ENCODE measurements around the gene TMPRSS3.

The TMPRSS3 gene

DNA sequence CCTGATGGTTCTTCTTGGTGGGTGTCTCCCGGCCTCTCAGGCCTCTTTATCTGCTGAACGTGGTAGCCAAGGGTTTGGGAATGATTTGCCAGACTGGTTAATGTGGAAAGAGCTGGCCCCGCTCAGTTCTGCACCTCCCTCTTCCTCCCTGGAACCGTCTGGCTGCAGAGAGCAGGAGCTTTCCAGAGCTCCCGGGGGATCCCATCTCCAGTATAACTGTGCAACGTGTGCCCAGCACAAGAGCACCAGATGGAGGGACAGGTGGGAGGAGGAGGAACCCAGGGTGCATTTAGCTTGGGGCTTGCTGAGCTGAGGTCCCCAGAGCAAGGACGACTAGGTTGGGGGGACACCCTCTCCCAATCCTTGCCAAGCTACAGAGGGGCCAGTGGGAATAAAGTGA is 34.6 kb downstream of the TMPRSS3 start:
- Mint-ChIP-seq H3K4me3 (no peak overlapping the region), H3K4me1 (peaks cover 5% of the 10 kb centered on the region), H3K27me3 (peaks cover 63% of the 10 kb centered on the region), H3K9me3 (peaks cover 13% of the 10 kb centered on the region), H3K27ac (no peak overlapping the region), H3K36me3 (no peaks in the 10 kb centered on the region)
- CTCF ChIA-PET = interaction anchor here (0.9 to 1.2 kb wide), 7 partner anchors 13 to 216 kb away, joined by 3 to 5 read pairs (median 3); no protein-coding TSS in a partner anchor
- DNase-seq = no peak

DNA sequence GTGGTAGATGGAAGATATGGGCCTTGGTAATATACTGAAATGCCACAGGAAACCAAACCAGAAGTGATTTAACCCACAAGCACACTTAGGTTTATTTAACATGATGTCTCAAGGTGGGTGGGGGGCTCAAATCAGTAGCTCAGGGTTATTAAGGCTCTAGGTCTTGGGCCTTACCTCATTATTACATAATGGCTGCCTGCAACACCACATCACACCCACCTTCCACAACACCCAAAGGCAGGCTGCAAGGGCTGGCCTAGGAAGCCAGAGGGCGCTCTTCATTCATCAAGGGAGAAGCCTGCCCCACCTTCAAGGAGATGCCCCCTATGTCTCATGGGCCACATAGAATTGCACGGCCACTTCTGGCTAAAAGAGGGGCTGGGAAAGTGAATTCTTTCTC is 35.5 kb downstream of the TMPRSS3 start:
- H3K9me3 Mint-ChIP-seq = peaks cover 16% of the 10 kb centered on the region
- no peak for DNase-seq
- no peak overlapping the region for H3K4me3 Mint-ChIP-seq
- no peaks in the 10 kb centered on the region for H3K36me3 Mint-ChIP-seq
- H3K27ac Mint-ChIP-seq = no peak overlapping the region
- CTCF ChIA-PET = interaction anchor here (0.9 to 1.1 kb wide), 4 partner anchors 14 to 63 kb away, joined by 3 read pairs; no protein-coding TSS in a partner anchor
- peaks cover 5% of the 10 kb centered on the region for H3K4me1 Mint-ChIP-seq
- peaks cover 60% of the 10 kb centered on the region for H3K27me3 Mint-ChIP-seq

DNA sequence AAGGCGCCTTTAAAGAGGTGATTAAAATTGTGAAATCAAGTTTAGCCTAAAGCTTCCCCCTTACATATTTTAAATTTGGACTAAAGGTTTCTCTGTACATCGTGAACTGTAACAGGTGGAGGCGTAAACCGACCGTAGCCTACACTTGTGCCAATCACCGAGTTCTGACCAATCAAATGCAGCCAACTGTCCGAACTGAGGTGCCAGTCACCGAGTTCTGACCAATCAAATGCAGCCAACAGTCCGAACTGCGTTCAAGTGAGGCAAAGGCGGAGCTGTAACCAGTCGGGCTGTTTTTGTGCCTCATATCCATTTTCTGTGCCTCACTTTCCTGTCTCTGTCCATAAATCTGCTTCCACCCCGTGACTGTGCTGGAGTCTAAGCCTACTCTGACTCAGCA is 36.9 kb downstream of the TMPRSS3 start:
- Mint-ChIP-seq H3K4me1 (peaks cover 5% of the 10 kb centered on the region), H3K4me3 (no peak overlapping the region), H3K9me3 (peaks cover 23% of the 10 kb centered on the region), H3K36me3 (no peaks in the 10 kb centered on the region), H3K27ac (no peak overlapping the region), H3K27me3 (peaks cover 54% of the 10 kb centered on the region)
- no peak for DNase-seq
- CTCF ChIA-PET = interaction anchor here (1.0 kb wide), 1 partner anchor 18 kb away, joined by 3 read pairs; no protein-coding TSS in a partner anchor

DNA sequence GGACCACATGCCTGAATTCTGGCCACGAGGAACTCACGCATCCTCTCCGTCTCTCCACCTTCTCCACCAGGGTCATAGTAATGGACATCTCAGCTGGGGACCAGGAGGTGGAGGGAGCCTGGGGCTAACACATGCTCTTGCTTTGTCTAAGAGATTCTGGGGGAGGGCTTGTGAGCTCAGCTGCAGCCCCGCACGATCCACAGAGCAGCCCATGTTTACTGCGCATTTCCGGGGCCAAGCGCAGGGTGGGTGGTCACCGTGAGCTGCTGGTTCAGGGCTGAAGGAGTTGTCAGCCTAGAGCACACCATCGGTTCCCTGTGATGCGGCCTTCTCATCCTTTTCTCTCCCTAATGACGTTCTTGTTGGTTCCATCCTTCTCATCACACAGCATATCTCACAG is 37.6 kb downstream of the TMPRSS3 start:
- Mint-ChIP-seq H3K4me1 (peaks cover 5% of the 10 kb centered on the region), H3K36me3 (no peaks in the 10 kb centered on the region), H3K27ac (no peak overlapping the region), H3K9me3 (peaks cover 27% of the 10 kb centered on the region), H3K27me3 (peaks cover 57% of the 10 kb centered on the region), H3K4me3 (no peak overlapping the region)
- DNase-seq = no peak
- CTCF ChIA-PET = interaction anchor here (1.1 kb wide), 1 partner anchor 20 kb away, joined by 3 read pairs; no protein-coding TSS in a partner anchor

DNA sequence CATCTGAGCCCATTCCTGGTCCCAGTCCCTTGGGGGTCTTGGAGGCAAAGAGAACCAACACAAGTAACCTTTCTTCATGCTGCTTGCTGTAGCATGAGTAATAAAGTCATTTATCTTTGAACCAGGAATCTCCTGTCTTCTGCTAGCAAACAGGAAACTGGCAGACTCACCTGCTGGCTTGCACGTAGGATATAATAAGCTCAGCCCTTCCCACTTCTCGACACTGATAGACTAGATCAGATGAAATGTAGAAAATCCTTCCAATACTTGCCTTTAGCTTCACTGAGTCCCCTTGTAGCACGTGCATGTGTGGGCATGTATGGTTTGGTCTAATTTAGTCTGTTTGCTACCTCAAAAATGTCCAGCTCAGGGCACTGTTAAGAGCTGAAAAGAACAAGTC is 38.5 kb downstream of the TMPRSS3 start:
- CTCF ChIA-PET = interaction anchor here (1.1 kb wide), 2 partner anchors 16 to 19 kb away, joined by 3 read pairs; no protein-coding TSS in a partner anchor
- peaks cover 27% of the 10 kb centered on the region for H3K9me3 Mint-ChIP-seq
- no peak overlapping the region for H3K4me3 Mint-ChIP-seq
- peaks cover 3% of the 10 kb centered on the region for H3K4me1 Mint-ChIP-seq
- no peaks in the 10 kb centered on the region for H3K36me3 Mint-ChIP-seq
- no peak overlapping the region for H3K27ac Mint-ChIP-seq
- no peak for DNase-seq
- H3K27me3 Mint-ChIP-seq = peaks cover 54% of the 10 kb centered on the region

DNA sequence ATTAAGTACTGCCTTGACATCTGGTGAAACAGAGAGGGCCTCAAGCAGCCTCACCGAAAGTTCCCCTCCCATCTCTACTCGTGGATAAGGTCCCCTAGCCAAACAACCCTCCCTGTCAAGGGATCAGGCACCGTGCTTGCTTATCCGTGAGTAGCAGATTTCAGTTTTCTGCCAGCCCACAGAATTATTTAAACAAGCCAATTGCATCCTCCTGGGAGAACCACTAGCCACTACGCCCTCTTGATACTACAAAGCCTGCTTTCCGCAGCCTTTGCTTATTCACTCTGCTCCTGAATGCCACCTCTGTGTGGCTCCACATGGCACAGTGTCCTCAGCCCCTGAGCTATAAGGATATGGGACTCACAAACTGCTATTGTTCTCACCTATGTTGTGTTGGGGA is 39.2 kb downstream of the TMPRSS3 start:
- Mint-ChIP-seq H3K27me3 (peaks cover 52% of the 10 kb centered on the region), H3K9me3 (peaks cover 27% of the 10 kb centered on the region), H3K4me1 (peaks cover 3% of the 10 kb centered on the region), H3K4me3 (no peak overlapping the region), H3K36me3 (no peaks in the 10 kb centered on the region), H3K27ac (no peak overlapping the region)
- DNase-seq = no peak
- CTCF ChIA-PET = interaction anchor here (1.1 kb wide), 1 partner anchor 17 kb away, joined by 3 read pairs; no protein-coding TSS in a partner anchor

DNA sequence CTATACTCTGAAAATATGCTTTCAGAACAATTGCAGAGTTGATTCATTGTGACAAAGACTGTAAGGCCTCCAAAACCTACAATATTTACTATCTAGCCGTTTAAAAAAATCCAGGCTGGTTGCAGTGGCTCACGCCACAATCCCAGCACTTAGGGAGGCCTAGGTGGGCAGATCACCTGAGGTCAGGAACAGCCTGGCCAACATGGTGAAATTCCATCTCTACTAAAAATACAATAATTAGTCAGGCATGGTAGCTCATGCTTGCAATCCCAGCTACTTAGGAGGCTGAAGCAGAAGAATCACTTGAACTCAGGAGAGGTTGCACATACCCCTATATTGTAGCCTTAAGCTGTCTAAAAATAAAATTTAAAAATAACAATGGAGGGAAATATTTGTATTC is 39.8 kb downstream of the TMPRSS3 start:
- peaks cover 3% of the 10 kb centered on the region for H3K4me1 Mint-ChIP-seq
- H3K27ac Mint-ChIP-seq = no peak overlapping the region
- no peaks in the 10 kb centered on the region for H3K36me3 Mint-ChIP-seq
- no peak for DNase-seq
- H3K4me3 Mint-ChIP-seq = no peak overlapping the region
- CTCF ChIA-PET = no interaction called here
- peaks cover 50% of the 10 kb centered on the region for H3K27me3 Mint-ChIP-seq
- H3K9me3 Mint-ChIP-seq = peaks cover 27% of the 10 kb centered on the region

DNA sequence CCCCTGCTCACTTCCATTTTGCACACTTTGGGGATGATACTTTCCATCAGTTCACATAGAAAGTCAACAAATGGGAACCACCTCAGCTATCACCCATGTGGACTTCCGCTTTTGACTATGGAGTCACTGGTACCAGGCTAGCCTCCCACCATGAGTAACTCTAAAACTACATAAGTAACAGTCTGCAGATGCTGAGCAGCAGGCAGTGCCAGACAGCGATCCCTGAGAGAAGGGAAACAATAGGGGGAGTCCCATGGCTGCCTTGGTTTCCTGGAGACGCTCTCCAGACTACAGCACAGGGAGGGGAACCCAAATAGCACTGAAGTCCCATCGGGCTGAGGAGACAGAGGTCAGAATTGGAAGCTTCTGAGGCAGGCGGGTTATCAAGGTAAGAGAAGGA is 42.2 kb downstream of the TMPRSS3 start:
- Mint-ChIP-seq H3K27ac (no peak overlapping the region), H3K4me3 (no peak overlapping the region)

DNA sequence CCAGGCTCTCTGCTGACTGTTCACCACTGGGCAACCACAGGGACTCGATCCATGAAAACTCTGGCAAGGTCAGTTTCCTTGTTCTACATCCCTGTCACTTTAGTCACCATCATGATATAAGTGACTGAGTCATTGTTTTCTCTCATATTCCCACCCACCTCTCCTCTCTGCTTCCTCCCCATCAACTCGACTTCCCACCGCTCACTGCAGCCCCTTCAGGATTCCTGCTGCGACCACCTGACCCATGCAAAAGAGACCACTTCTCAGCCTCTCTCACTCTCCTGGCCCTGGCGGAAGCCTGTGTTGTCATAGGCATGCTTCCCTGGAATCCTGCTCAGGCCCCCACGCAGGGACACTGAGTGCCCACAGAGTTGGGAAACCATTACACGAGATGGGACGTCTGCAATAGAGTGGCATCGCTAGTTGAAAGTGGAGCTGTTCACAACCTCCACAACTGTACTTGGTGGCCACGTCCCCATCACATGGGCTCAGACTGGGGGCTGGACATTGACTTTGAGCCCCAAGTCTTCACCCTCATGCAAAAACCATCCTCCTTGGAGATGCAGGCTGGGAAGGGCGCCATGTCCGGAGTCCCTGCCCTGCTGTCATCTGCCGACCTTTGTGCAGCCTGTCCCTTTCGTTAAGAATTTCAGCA is 43.3 kb downstream of the TMPRSS3 start:
- Mint-ChIP-seq H3K27ac (peak overlapping the region; percentile 68), H3K36me3 (no peaks in the 10 kb centered on the region), H3K4me1 (peaks cover 2% of the 10 kb centered on the region), H3K9me3 (peaks cover 25% of the 10 kb centered on the region), H3K4me3 (no peak overlapping the region), H3K27me3 (peaks cover 35% of the 10 kb centered on the region)
- CTCF ChIA-PET = no interaction called here
- no peak for DNase-seq

More for the DNA sequence above, 42.2 kb downstream of the TMPRSS3 start:
- Mint-ChIP-seq H3K36me3 (no peaks in the 10 kb centered on the region), H3K4me1 (peaks cover 3% of the 10 kb centered on the region), H3K9me3 (peaks cover 25% of the 10 kb centered on the region), H3K27me3 (peaks cover 42% of the 10 kb centered on the region)
- CTCF ChIA-PET = interaction anchor here (1.2 kb wide), 1 partner anchor 18 kb away, joined by 4 read pairs; no protein-coding TSS in a partner anchor
- no peak for DNase-seq

DNA sequence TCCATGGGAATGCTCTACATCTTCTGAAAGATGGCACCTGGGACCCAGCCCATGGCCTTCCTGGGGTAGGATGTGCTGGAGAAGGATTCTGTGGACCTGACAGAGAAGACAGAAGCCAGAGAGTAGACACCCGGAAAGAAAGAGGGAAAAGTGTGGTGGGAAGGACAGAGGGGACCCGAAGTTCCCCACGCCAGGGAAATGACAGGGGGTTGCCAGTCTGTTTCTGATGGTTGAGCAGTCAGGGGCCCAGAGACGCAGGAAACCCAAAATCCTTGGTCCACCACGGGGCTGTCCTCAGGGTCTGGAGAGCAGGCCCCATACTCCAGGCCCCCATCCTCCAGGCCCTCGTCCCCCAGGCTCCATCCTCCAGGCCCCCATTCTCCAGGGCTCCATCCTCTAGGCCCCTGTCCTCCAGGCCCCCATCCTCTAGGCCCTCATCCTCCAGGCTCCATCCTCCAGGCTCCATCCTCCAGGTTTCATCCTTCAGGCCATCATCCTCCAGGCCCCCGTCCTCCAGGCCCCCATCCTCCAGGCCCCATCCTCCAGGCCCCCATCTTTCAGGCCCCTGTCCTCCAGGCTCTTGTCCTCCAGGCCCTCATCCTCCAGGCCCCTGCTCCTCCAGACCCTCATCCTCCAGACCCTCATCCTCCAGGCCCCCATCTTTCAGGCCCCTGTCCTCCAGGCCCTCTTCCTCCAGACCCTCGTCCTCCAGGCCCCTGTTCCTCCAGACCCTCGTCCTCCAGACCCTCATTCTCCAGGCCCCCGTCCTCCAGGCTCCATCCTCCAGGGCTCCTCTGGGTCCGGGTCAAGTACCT is 44.0 kb downstream of the TMPRSS3 start:
- Mint-ChIP-seq H3K4me3 (no peak overlapping the region), H3K9me3 (peaks cover 19% of the 10 kb centered on the region), H3K36me3 (no peaks in the 10 kb centered on the region), H3K27me3 (peaks cover 35% of the 10 kb centered on the region), H3K4me1 (no peaks in the 10 kb centered on the region), H3K27ac (peak overlapping the region; percentile 68)
- CTCF ChIA-PET = no interaction called here
- peak; percentile 13 for DNase-seq

DNA sequence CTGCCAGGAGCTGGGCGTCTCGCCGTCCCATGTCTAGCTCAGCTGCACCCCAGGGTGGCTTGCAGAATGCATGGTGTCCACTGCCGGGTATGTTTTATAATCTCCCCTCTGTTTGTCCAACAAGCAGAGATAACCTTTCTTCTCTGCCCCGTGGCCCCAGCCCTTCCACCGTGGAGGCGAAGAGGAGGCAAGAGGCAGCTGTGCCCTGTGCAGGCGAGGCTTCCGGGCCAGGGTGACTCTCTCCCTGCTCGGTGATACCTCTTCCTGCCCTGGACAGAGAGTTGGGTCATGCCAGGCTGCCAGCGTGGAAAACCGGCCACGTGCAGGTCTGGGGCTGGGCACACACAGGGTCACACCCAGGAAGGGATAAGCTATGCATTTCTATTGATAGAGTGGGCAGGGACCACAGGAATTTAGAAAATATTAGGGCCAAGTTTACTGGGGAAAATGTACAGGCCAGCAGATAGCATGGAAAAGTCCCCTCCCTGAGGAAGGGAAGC is 44.9 kb downstream of the TMPRSS3 start, which contains the start of gene TFF2:
Gene TFF2, minus strand, starts transcription at position 68 of the 500 bp plus-strand sequence. Its CDS starts 37 bp downstream, at position 31.
- CTCF ChIA-PET = no interaction called here
- DNase-seq = no peak
- no peaks in the 10 kb centered on the region for H3K36me3 Mint-ChIP-seq
- no peak within 1 kb of the TSS for H3K27ac Mint-ChIP-seq
- peaks cover 35% of the 10 kb centered on the region for H3K27me3 Mint-ChIP-seq
- H3K9me3 Mint-ChIP-seq = peaks cover 14% of the 10 kb centered on the region
- H3K4me1 Mint-ChIP-seq = no peaks in the 10 kb centered on the region
- no peak within 1 kb of the TSS for H3K4me3 Mint-ChIP-seq

DNA sequence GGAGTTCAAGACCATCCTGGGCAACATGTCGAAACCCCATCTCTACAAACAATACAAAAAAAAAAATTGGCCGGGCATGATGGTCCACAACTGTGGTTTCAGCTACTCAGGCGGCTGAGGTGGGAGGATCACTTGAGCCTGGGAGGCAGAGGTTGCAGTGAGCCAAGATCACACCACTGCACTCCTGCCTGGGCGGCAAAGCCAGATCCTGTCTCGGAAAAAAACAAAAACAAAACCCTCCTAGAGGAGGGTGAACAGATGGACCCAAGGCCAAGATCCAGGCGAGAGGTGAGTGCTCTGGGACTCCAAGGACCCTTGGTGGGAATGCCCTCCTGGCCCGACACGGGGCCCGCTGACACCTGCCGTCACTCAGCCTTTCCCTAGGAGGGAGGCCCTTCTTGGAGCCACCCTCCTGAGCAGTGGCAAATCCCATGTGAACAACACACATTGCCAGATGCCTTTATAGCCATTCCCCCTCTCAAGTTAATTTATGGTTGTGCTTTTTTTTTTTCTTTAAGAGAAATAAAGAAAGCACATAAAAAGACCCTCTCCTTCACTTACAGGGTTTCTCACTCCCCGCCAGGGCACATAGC is 45.4 kb downstream of the TMPRSS3 start:
- peak; percentile 9 for DNase-seq
- no peaks in the 10 kb centered on the region for H3K4me1 Mint-ChIP-seq
- H3K27me3 Mint-ChIP-seq = peaks cover 32% of the 10 kb centered on the region
- no peak overlapping the region for H3K4me3 Mint-ChIP-seq
- H3K27ac Mint-ChIP-seq = no peak overlapping the region
- CTCF ChIA-PET = interaction anchor here (1.8 kb wide), 1 partner anchor 40 kb away, joined by 5 read pairs; no protein-coding TSS in a partner anchor
- peaks cover 11% of the 10 kb centered on the region for H3K9me3 Mint-ChIP-seq
- H3K36me3 Mint-ChIP-seq = no peaks in the 10 kb centered on the region

DNA sequence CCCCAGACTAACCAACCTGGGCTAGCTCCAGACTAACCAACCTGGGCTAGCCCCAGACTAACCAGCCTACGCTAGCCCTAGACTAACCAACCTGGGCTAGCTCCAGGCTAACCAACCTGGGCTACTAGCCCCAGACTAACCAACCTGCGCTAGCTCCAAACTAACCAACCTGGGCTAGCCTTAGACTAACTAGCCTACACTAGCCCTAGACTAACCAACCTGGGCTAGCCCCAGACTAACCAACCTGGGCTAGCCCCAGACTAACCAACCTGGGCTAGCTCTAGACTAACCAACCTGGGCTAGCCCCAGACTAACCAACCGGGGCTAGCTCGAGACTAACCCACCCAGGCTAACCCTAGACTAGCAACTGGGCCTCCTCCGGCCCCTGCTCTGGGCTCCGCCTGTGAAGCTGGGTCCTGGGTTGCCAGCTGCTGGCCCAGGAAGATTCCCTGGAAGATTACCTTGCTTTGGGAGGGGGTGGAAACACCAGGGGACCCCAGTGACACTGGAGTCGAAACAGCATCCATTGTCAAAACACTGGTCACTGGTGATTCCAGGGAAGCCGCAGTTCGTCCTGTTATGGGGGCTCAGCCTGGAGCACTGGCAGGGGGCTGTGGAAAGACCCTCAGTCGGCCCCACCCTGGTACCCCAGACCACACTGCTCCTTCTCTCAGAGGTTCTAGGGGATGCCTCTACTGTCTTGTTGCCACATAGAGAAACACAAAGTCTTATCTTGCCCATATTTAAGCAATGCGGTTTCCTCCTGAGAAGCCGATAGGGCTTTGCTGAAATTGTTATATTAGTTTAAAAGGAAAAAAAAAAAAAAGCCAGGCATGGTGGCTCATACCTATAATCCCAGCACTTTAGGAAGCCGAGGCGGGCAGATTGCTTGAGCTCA is 46.2 kb downstream of the TMPRSS3 start:
- peak; percentile 17 for DNase-seq
- H3K36me3 Mint-ChIP-seq = no peaks in the 10 kb centered on the region
- CTCF ChIA-PET = interaction anchor here (1.3 to 1.8 kb wide), 2 partner anchors 11 to 40 kb away, joined by 5 to 6 read pairs; no protein-coding TSS in a partner anchor
- H3K27me3 Mint-ChIP-seq = peaks cover 31% of the 10 kb centered on the region
- H3K4me3 Mint-ChIP-seq = no peak overlapping the region
- no peak overlapping the region for H3K27ac Mint-ChIP-seq
- H3K4me1 Mint-ChIP-seq = no peaks in the 10 kb centered on the region
- H3K9me3 Mint-ChIP-seq = peaks cover 7% of the 10 kb centered on the region

All from activated naive CD4-positive, alpha-beta T cell treated with anti-CD3 and anti-CD28 coated beads, Interleukin-2, amount 10 ng/mL, durations not matched to agents 7 days and 5 days (primary cell).